Measurements from ENCODE around the gene TCTA. TPM values are rescaled to one million over a fixed set of nuclear protein-coding genes. Genes with fewer than 3 reads are reported as not detected.
"Not testable (repeated sequence)": the region's sequence is repeated elsewhere in the genome, so short reads cannot be mapped to it uniquely, and the experiment has no call there.

TCTA gene
- total RNA-seq, 4 donors from 2014 or later = 10.9 to 17.8 (median 16.0) TPM

- no peaks in the 10 kb centered on the region for H3K27me3 ChIP-seq
- H3K4me1 ChIP-seq = peaks cover 0 to 94% (median 5%) of the 10 kb centered on the region in 3 donors
- peak overlapping the region in 1 of 4 donors; percentile 19 for H3K27ac ChIP-seq
- no peak for TF ChIP-seq POLR2A (IDR thresholded peaks at IDR 0.05)
- no peak for TF ChIP-seq CTCF (IDR thresholded peaks at IDR 0.05)
- no peak for DNase-seq
- intact Hi-C loops (cut with DNase I) = no loop called here
- no peaks in the 10 kb centered on the region for H3K9me3 ChIP-seq
- peaks cover 0 to 13% (median 0%) of the 10 kb centered on the region in 3 donors for H3K36me3 ChIP-seq
- no peak overlapping the region for H3K4me3 ChIP-seq
- 83 to 84% methylated on average over 1 of the region's 1 CpG for WGBS, 2 donors
These were observed 23.9 kb upstream of the TCTA start for GRCh38 chr3:49388289-49388820.

DNA sequence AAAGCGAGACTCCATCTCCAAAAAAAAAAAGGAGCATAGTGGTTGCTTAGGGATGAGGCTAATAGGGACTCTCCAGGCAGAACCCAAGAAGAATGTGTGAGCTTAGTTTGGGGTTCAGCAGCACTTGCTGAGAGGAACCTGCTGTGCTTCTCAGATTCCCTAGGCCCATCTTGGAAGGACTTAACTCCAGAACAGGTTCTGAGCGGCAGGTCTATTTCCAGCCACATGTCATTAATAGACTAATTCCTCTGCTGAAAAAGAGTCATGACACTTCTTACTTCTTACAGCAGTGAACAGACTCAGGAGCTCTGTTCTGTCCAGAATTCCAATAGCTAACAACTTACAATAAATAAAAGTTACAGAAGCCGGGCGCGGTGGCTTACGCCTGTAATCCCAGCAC lies 22.9 kb upstream of the TCTA start:
- H3K4me1 ChIP-seq = peaks cover 0 to 92% (median 5%) of the 10 kb centered on the region in 3 donors
- H3K27ac ChIP-seq = peak overlapping the region in 1 of 4 donors; percentile 14
- WGBS, 2 donors = 97% methylated on average over 6 of the region's 6 CpGs
- no peaks in the 10 kb centered on the region for H3K27me3 ChIP-seq
- peaks cover 0 to 18% (median 0%) of the 10 kb centered on the region in 3 donors for H3K36me3 ChIP-seq
- no peaks in the 10 kb centered on the region for H3K9me3 ChIP-seq
- no peak overlapping the region for H3K4me3 ChIP-seq
- intact Hi-C loops (cut with DNase I) = no loop called here
- TF ChIP-seq POLR2A (IDR thresholded peaks at IDR 0.05) = no peak
- TF ChIP-seq CTCF (IDR thresholded peaks at IDR 0.05) = no peak
- DNase-seq = no peak

DNA sequence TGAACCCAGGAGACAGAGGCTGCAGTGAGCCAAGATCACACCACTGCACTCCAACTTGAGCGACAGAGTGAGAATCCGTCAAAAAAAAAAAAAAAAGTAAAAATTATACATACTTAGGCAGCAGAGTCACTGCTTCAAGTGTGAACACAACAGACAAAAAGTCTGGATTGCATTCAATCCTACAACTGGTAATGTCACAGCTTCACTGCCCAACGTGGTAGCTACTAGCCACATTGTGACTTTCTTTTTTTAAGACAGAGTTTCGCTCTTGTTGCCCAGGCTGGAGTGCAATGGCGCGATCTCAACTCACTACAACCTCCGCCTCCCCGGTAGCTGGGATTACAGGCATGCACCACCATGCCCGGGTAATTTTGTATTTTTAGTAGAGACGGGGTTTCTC lies 20.9 kb upstream of the TCTA start:
- H3K27me3 ChIP-seq; DNase-seq; H3K4me3 ChIP-seq; H3K27ac ChIP-seq; H3K9me3 ChIP-seq; intact Hi-C loops (cut with DNase I): not testable (repeated sequence)
- 70 to 78% methylated on average over 10 of the region's 10 CpGs for WGBS, 2 donors
- Histone ChIP-seq H3K4me1 (peaks cover 0 to 88% (median 5%) of the 10 kb centered on the region in 3 donors), H3K36me3 (peaks cover 0 to 38% (median 0%) of the 10 kb centered on the region in 3 donors)

GRCh38 chr3:49397470-49397869 lies 14.8 kb upstream of the TCTA start:
- Histone ChIP-seq H3K4me3 (no peak overlapping the region), H3K27ac (peak overlapping the region in 2 of 4 donors; percentile 40 to 57), H3K9me3 (no peaks in the 10 kb centered on the region), H3K36me3 (peaks cover 0 to 64% (median 0%) of the 10 kb centered on the region in 3 donors), H3K27me3 (no peaks in the 10 kb centered on the region), H3K4me1 (peaks cover 0 to 86% (median 37%) of the 10 kb centered on the region in 3 donors)
- intact Hi-C loops (cut with DNase I) = no loop called here
- TF ChIP-seq POLR2A (IDR thresholded peaks at IDR 0.05) (no peak), CTCF (IDR thresholded peaks at IDR 0.05) (no peak)
- DNase-seq = no peak
- WGBS, 2 donors = 52 to 57% methylated on average over 4 of the region's 4 CpGs

- intact Hi-C loops (cut with DNase I) = no loop called here
- DNase-seq = no peak
- 93 to 95% methylated on average over 3 of the region's 3 CpGs for WGBS, 2 donors
- Histone ChIP-seq H3K4me1 (peaks cover 0 to 83% (median 38%) of the 10 kb centered on the region in 3 donors), H3K9me3 (no peaks in the 10 kb centered on the region), H3K36me3 (peaks cover 0 to 71% (median 0%) of the 10 kb centered on the region in 3 donors), H3K4me3 (no peak overlapping the region), H3K27me3 (no peaks in the 10 kb centered on the region), H3K27ac (no peak overlapping the region)
- no peak for TF ChIP-seq CTCF (IDR thresholded peaks at IDR 0.05)
- no peak for TF ChIP-seq POLR2A (IDR thresholded peaks at IDR 0.05)
These were observed 12.8 kb upstream of the TCTA start for GRCh38 chr3:49399461-49399860.

DNA sequence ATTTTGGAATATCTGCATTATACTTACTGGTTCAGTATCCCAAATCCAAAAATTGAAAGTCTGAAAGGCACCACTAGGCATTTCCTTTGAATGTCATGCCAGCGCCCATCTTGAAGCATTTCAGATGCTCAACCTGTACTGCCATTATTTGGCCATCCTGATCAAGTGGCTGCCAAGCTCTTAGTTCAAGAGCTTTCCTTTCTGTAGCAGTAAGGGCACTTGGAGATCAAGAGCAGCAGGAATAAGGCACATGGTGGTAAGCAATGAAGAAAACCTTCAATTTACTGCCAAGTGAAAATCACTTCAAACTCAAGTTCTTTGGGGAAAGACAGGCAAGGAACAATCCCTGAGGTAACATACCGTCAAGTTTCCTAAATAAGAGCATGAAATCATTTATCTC lies 10.5 kb upstream of the TCTA start:
- H3K27ac ChIP-seq = no peak overlapping the region

More for the DNA sequence above, 10.5 kb upstream of the TCTA start:
- no peak for DNase-seq
- WGBS, 2 donors = 65 to 75% methylated on average over 2 of the region's 2 CpGs
- H3K9me3 ChIP-seq = no peaks in the 10 kb centered on the region
- peaks cover 0 to 88% (median 48%) of the 10 kb centered on the region in 3 donors for H3K4me1 ChIP-seq
- no peak overlapping the region for H3K4me3 ChIP-seq
- no peak for TF ChIP-seq POLR2A (IDR thresholded peaks at IDR 0.05)
- no peak for TF ChIP-seq CTCF (IDR thresholded peaks at IDR 0.05)
- intact Hi-C loops (cut with DNase I) = no loop called here
- no peaks in the 10 kb centered on the region for H3K27me3 ChIP-seq
- peaks cover 0 to 47% (median 0%) of the 10 kb centered on the region in 3 donors for H3K36me3 ChIP-seq

Data from esophagus squamous epithelium (tissue), 5 donors.